Liver (tissue), 9 donors: ENCODE results near the gene SPINK7. TPM values are rescaled to one million over a fixed set of nuclear protein-coding genes. Genes with fewer than 3 reads are reported as not detected.

Experiments used
- DNase-seq: peaks from one replicate; pipeline ENCODE4 v3.0.0-alpha.2; 2017; ENCODE audit warnings: low spot score
- H3K27ac ChIP-seq, 2 donors: one replicate each; pipeline ENCODE4 v1.7.0; 2013; ENCODE audit warnings: inconsistent platforms in 2 of 2, low read length in 2 of 2, control low read depth in 1 of 2, low read depth in 1 of 2, mild to moderate bottlenecking in 1 of 2
- H3K27me3 ChIP-seq, 4 donors: one replicate each; pipeline versions ENCODE4 v1.6.1 to v1.7.0; 2013; ENCODE audit warnings: low read length in 3 of 4, inconsistent platforms in 1 of 4, mild to moderate bottlenecking in 1 of 4, moderate library complexity in 1 of 4; ENCODE audit not compliant: control insufficient read depth in 4 of 4, insufficient read depth in 4 of 4
- H3K36me3 ChIP-seq, 4 donors: one replicate each; pipeline versions ENCODE4 v1.6.1 to v1.7.0; 2013; ENCODE audit warnings: low read length in 3 of 4, mild to moderate bottlenecking in 3 of 4, low read depth in 1 of 4, moderate library complexity in 1 of 4; ENCODE audit not compliant: control insufficient read depth in 4 of 4, insufficient read depth in 3 of 4
- H3K4me1 ChIP-seq, 4 donors: one replicate each; pipeline versions ENCODE4 v1.6.1 to v1.7.0; 2013; ENCODE audit warnings: low read length in 3 of 4, mild to moderate bottlenecking in 3 of 4, moderate library complexity in 1 of 4; ENCODE audit not compliant: control insufficient read depth in 4 of 4, insufficient read depth in 4 of 4
- H3K4me3 ChIP-seq, 3 donors: one replicate each; pipeline versions ENCODE4 v1.6.1 to v1.7.0; 2013; ENCODE audit warnings: low read length in 3 of 3, control low read depth in 1 of 3, low read depth in 1 of 3, mild to moderate bottlenecking in 1 of 3
- H3K9ac ChIP-seq, 2 donors: one replicate each; pipeline ENCODE4 v1.7.0; 2013; ENCODE audit warnings: low read length in 2 of 2, mild to moderate bottlenecking in 2 of 2, moderate library complexity in 2 of 2, control low read depth in 1 of 2, low read depth in 1 of 2
- H3K9me3 ChIP-seq, 4 donors: one replicate each; pipeline versions ENCODE4 v1.6.1 to v1.7.0; 2013; ENCODE audit warnings: low read length in 3 of 4; ENCODE audit not compliant: control insufficient read depth in 4 of 4
- ATF3 ChIP-seq: IDR thresholded peaks from 2 replicates; pipeline ENCODE4 v1.6.1; 2016; ENCODE audit warnings: antibody characterized with exemption
- EGR1 ChIP-seq, 2 donors: IDR thresholded peaks; 2 replicates each; pipeline ENCODE4 v1.6.1; 2016 to 2018; ENCODE audit warnings: antibody characterized with exemption in 2 of 2, low read depth in 2 of 2
- FOXA1 ChIP-seq: IDR thresholded peaks from 2 replicates; pipeline ENCODE4 v1.6.1; 2016; ENCODE audit warnings: antibody characterized with exemption
- FOXA2 ChIP-seq: IDR thresholded peaks from 2 replicates; pipeline ENCODE4 v1.6.1; 2016; ENCODE audit warnings: antibody characterized with exemption
- GABPA ChIP-seq, 2 donors: IDR thresholded peaks in 1 of 2; conservative IDR thresholded peaks in 1 of 2; 2 replicates each; pipeline ENCODE4 v1.6.1; 2016; ENCODE audit warnings: antibody characterized with exemption in 2 of 2, mild to moderate bottlenecking in 1 of 2, moderate library complexity in 1 of 2
- HNF4A ChIP-seq, 2 donors: conservative IDR thresholded peaks; 2 replicates each; pipeline ENCODE4 v1.6.1; 2016; ENCODE audit warnings: antibody characterized with exemption in 2 of 2, mild to moderate bottlenecking in 2 of 2
- HNF4G ChIP-seq: IDR thresholded peaks from 2 replicates; pipeline ENCODE4 v1.6.1; 2016; ENCODE audit warnings: antibody characterized with exemption
- JUND ChIP-seq, 2 donors: IDR thresholded peaks; 2 replicates each; pipeline ENCODE4 v1.6.1; 2016; ENCODE audit warnings: antibody characterized with exemption in 2 of 2
- MAX ChIP-seq: IDR thresholded peaks from 2 replicates; pipeline ENCODE4 v1.6.1; 2016; ENCODE audit warnings: antibody characterized with exemption
- NR2F2 ChIP-seq: IDR thresholded peaks from 2 replicates; pipeline ENCODE4 v1.6.1; 2016; ENCODE audit warnings: antibody characterized with exemption
- RAD21 ChIP-seq, 2 donors: IDR thresholded peaks; 2 replicates each; pipeline ENCODE4 v1.6.1; 2016; ENCODE audit warnings: antibody characterized with exemption in 2 of 2, mild to moderate bottlenecking in 2 of 2
- REST ChIP-seq: IDR thresholded peaks from 2 replicates; pipeline ENCODE4 v1.6.1; 2016; ENCODE audit warnings: antibody characterized with exemption, mild to moderate bottlenecking
- SP1 ChIP-seq: IDR thresholded peaks from 2 replicates; pipeline ENCODE4 v1.6.1; 2018; ENCODE audit warnings: antibody characterized with exemption, mild to moderate bottlenecking
- TAF1 ChIP-seq: conservative IDR thresholded peaks from 2 replicates; pipeline ENCODE4 v1.6.1; 2016; ENCODE audit warnings: antibody characterized with exemption, mild to moderate bottlenecking
- YY1 ChIP-seq: IDR thresholded peaks from 2 replicates; pipeline ENCODE4 v1.6.1; 2016; ENCODE audit warnings: antibody characterized with exemption, mild to moderate bottlenecking
- WGBS: extraction: QIAGEN DNeasy Blood & Tissue Kit; methylation state at CpG from one replicate; pipeline ENCODE4 v1.1.7; 2013; 5-methylcytosine and 5-hydroxymethylcytosine counted together
- polyA plus RNA-seq, 2 donors: library from polyadenylated mRNA; stranded (reverse) in 1 of 2; unstranded in 1 of 2; fragments of 200-250 nt in 1 of 2; fragments of >200 nt in 1 of 2; fragmentation: Nextera tagmentation in 1 of 2; extraction: Ambion mirVana in 1 of 2; gene quantifications; one replicate each; pipeline versions ENCODE4 v1.2.1 to v1.2.3, GENCODE V29; 2013 to 2015
- total RNA-seq, 2 donors: library from RNA; depleted of rRNA; stranded (reverse); fragments of >200 nt; gene quantifications; one replicate each; pipeline ENCODE4 v1.2.3, GENCODE V29; 2014
- TF ChIP-seq, protein P1 (sequence below): IDR thresholded peaks from 2 replicates; pipeline ENCODE4 v1.6.1; 2016; ENCODE audit warnings: antibody characterized with exemption
- TF ChIP-seq, protein P2 (sequence below): fragments of 150-350 bp; IDR thresholded peaks from 2 replicates; pipeline ENCODE4 v1.5.1; 2017; ENCODE audit warnings: improper control_type of control experiment, low read depth, low read length; ENCODE audit not compliant: missing input control
- donor health status: healthy.
- donor health status: healthy.
- donor health status: healthy.
- donor health status: healthy.
- donor health status: healthy.

SPINK7 gene
- total and polyA plus RNA-seq, 4 donors, result not detected

- TF ChIP-seq GABPA (IDR thresholded peaks at IDR 0.05 in 1 of 2, conservative IDR thresholded peaks at IDR 0.05 in 1 of 2) (no peak), HNF4A (conservative IDR thresholded peaks at IDR 0.05) (no peak), TAF1 (no peak), REST (no peak), HNF4G (no peak), NR2F2 (no peak), JUND (IDR thresholded peaks at IDR 0.05) (no peak), ATF3 (no peak), MAX (no peak), RAD21 (IDR thresholded peaks at IDR 0.05) (no peak), EGR1 (IDR thresholded peaks at IDR 0.05; ENCODE audit: low read depth in 2 of 2) (no peak), SP1 (no peak)
- TF ChIP-seq, protein P1, sequence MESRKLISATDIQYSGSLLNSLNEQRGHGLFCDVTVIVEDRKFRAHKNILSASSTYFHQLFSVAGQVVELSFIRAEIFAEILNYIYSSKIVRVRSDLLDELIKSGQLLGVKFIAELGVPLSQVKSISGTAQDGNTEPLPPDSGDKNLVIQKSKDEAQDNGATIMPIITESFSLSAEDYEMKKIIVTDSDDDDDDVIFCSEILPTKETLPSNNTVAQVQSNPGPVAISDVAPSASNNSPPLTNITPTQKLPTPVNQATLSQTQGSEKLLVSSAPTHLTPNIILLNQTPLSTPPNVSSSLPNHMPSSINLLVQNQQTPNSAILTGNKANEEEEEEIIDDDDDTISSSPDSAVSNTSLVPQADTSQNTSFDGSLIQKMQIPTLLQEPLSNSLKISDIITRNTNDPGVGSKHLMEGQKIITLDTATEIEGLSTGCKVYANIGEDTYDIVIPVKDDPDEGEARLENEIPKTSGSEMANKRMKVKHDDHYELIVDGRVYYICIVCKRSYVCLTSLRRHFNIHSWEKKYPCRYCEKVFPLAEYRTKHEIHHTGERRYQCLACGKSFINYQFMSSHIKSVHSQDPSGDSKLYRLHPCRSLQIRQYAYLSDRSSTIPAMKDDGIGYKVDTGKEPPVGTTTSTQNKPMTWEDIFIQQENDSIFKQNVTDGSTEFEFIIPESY, result no peak
- TF ChIP-seq, protein P2, sequence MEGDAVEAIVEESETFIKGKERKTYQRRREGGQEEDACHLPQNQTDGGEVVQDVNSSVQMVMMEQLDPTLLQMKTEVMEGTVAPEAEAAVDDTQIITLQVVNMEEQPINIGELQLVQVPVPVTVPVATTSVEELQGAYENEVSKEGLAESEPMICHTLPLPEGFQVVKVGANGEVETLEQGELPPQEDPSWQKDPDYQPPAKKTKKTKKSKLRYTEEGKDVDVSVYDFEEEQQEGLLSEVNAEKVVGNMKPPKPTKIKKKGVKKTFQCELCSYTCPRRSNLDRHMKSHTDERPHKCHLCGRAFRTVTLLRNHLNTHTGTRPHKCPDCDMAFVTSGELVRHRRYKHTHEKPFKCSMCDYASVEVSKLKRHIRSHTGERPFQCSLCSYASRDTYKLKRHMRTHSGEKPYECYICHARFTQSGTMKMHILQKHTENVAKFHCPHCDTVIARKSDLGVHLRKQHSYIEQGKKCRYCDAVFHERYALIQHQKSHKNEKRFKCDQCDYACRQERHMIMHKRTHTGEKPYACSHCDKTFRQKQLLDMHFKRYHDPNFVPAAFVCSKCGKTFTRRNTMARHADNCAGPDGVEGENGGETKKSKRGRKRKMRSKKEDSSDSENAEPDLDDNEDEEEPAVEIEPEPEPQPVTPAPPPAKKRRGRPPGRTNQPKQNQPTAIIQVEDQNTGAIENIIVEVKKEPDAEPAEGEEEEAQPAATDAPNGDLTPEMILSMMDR, result no peak
- Histone ChIP-seq H3K27me3 (no peaks in the 10 kb centered on the region), H3K9ac (no peak overlapping the region), H3K4me1 (no peaks in the 10 kb centered on the region), H3K9me3 (no peaks in the 10 kb centered on the region), H3K27ac (no peak overlapping the region), H3K36me3 (no peaks in the 10 kb centered on the region), H3K4me3 (no peak overlapping the region)
- no peak for DNase-seq
- 98% methylated on average over 1 of the region's 1 CpG for WGBS
Observed at GRCh38 chr5:148352696-148353095, 40.5 kb downstream of the SPINK7 start.

GRCh38 chr5:148353634-148354033 lies 41.4 kb downstream of the SPINK7 start:
- 93% methylated on average over 2 of the region's 2 CpGs for WGBS
- H3K9ac ChIP-seq, result no peak overlapping the region
- H3K27ac ChIP-seq, result no peak overlapping the region
- no peaks in the 10 kb centered on the region for H3K4me1 ChIP-seq
- H3K9me3 ChIP-seq, result no peaks in the 10 kb centered on the region
- H3K27me3 ChIP-seq, result no peaks in the 10 kb centered on the region
- TF ChIP-seq JUND (IDR thresholded peaks at IDR 0.05), result no peak
- TF ChIP-seq TAF1, result no peak
- TF ChIP-seq, protein P2, result no peak
- TF ChIP-seq HNF4G, result no peak
- no peak for TF ChIP-seq ATF3
- TF ChIP-seq FOXA2, result no peak
- no peak for TF ChIP-seq YY1
- TF ChIP-seq MAX, result no peak
- TF ChIP-seq FOXA1, result no peak
- no peak for TF ChIP-seq GABPA (IDR thresholded peaks at IDR 0.05 in 1 of 2, conservative IDR thresholded peaks at IDR 0.05 in 1 of 2)
- TF ChIP-seq REST, result no peak
- H3K4me3 ChIP-seq, result no peak overlapping the region
- H3K36me3 ChIP-seq, result no peaks in the 10 kb centered on the region
- no peak for DNase-seq
